Measurements from ENCODE around the gene CLASP1.
"Not testable (repeated sequence)": the region's sequence is repeated elsewhere in the genome, so short reads cannot be mapped to it uniquely, and the experiment has no call there.

DNA sequence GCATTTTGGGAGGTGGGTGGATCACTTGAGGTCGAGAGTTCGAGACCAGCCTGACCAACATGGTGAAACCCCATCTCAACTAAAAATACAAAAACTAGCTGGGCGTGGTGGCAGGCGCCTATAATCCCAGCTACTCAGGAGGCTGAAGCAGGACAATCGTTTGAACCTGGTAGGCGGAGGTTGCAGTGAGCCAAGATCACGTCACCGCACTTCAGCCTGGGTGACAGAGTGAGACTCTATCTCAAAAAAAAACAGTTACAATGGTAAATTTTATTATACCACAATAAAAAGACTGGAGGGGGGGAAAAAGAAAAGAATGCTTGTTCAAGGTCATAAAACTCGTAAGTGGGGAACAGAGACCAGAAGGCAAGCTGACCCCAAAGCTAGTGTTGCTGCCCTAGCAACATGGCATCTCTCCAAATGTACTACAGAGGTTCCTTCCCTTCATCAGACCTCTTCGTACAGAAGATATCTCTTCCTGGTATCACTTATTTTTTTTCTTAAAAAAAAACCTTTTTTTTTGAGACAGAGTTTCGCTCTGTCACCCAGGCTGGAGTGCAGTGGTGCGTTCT, 305.3 kb downstream of the CLASP1 start:
- TF ChIP-seq, protein P1, sequence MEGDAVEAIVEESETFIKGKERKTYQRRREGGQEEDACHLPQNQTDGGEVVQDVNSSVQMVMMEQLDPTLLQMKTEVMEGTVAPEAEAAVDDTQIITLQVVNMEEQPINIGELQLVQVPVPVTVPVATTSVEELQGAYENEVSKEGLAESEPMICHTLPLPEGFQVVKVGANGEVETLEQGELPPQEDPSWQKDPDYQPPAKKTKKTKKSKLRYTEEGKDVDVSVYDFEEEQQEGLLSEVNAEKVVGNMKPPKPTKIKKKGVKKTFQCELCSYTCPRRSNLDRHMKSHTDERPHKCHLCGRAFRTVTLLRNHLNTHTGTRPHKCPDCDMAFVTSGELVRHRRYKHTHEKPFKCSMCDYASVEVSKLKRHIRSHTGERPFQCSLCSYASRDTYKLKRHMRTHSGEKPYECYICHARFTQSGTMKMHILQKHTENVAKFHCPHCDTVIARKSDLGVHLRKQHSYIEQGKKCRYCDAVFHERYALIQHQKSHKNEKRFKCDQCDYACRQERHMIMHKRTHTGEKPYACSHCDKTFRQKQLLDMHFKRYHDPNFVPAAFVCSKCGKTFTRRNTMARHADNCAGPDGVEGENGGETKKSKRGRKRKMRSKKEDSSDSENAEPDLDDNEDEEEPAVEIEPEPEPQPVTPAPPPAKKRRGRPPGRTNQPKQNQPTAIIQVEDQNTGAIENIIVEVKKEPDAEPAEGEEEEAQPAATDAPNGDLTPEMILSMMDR (IDR thresholded peaks at IDR 0.05): not testable (repeated sequence)
- TF ChIP-seq POLR2A (IDR thresholded peaks at IDR 0.05): not testable (repeated sequence)
